OCI-LY7 (cell line): ENCODE data around the gene PLCL1.

Experiments
- CTCF ChIP-seq: fragments of 200-600 bp; sonication (generic); conservative IDR thresholded peaks from 2 replicates; pipeline ENCODE4 v1.5.1; 2014; ENCODE audit warnings: mild to moderate bottlenecking, antibody characterized with exemption, low read length, moderate library complexity, mixed read lengths
- EZH2phosphoT487 ChIP-seq: fragments of 200-600 bp; sonication (generic); IDR thresholded peaks from 2 replicates; pipeline ENCODE4 v1.6.1; 2018; ENCODE audit warnings: low read depth, borderline replicate concordance, mild to moderate bottlenecking, mixed run types, antibody characterized with exemption, low read length, moderate library complexity, mixed read lengths

- TF ChIP-seq CTCF, result no peak
- TF ChIP-seq EZH2phosphoT487, result no peak
Observed at GRCh38 chr2:198072655-198073054, 268.3 kb downstream of the PLCL1 start.
